Bronchial epithelial cell (primary cell): ENCODE results near the gene APCDD1L. TPM values are rescaled to one million over a fixed set of nuclear protein-coding genes. Genes with fewer than 3 reads are reported as not detected.
A peak's percentile ranks its signal among the peaks of the same experiment; 100 is the strongest.
"Not testable (repeated sequence)": the region's sequence is repeated elsewhere in the genome, so short reads cannot be mapped to it uniquely, and the experiment has no call there.

Experiments used
- DNase-seq: peaks from one replicate; pipeline ENCODE4 v3.0.0-alpha.2; 2010; ENCODE audit warnings: low read depth
- FAIRE-seq: peaks from 2 replicates; lab custom pipeline; 2011; peaks lifted over from hg19 to GRCh38; lab: Jason Lieb, UNC
- H3K27me3 ChIP-seq: 2 replicates; pipeline ENCODE4 v1.5.1; 2011; ENCODE audit warnings: low read length; ENCODE audit not compliant: control insufficient read depth, insufficient read depth
- H3K36me3 ChIP-seq: 2 replicates; pipeline ENCODE4 v1.5.1; 2011; ENCODE audit warnings: low read length; ENCODE audit not compliant: control insufficient read depth, insufficient read depth
- H3K4me3 ChIP-seq: 2 replicates; pipeline ENCODE4 v1.5.1; 2011; ENCODE audit warnings: mild to moderate bottlenecking, low read depth, low read length, control low read depth
- total RNA-seq: library from RNA; depleted of rRNA; stranded (reverse); fragments of >200 nt; gene quantifications from 2 replicates; pipeline ENCODE4 v1.2.1, GENCODE V29; 2014
- TF ChIP-seq, protein P1 (sequence below): IDR thresholded peaks from 2 replicates; pipeline ENCODE4 v1.5.1; 2011; ENCODE audit warnings: mild to moderate bottlenecking, moderate library complexity, low read length, control low read depth, inconsistent platforms; ENCODE audit not compliant: insufficient read depth, severe bottlenecking

APCDD1L gene
- total RNA-seq, 1 donor from 2014 or later, result under 0.01 TPM

DNA sequence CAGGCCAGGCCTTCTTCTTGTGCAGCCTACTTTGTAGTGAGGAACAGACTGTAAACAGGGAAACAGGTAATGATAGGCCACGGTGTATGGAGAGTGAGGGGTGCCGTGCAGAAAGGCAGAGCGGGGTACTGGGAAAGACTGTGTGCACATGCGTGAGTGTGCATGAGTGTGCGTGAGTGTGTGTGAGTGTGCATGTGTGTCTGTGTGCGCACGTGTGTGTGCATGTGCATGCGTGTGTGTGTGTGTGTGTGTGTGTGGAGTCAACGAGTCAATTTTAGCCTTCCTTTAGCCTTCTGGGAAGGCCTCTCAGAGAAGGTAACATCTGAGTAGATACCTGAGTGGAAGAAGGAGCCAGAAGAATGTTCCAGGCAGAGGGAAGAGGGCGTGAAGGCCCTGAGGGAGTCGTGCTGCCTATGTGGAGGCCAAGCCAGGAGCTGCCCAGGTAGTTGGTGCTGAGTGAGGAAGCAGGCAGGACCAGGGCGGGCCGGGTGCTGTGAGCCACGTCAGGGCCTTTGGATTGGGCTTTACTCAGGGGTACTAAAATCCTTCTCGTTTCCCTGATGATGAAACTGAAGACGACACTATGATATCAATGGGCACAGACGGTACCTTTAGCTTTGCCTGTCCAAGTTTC is 6.3 kb downstream of the APCDD1L start:
- H3K36me3 ChIP-seq, result no peaks in the 10 kb centered on the region
- FAIRE-seq (no peak), DNase-seq (no peak)
- no peak overlapping the region for H3K4me3 ChIP-seq
- H3K27me3 ChIP-seq, result peaks cover 5% of the 10 kb centered on the region
- TF ChIP-seq, protein P1, sequence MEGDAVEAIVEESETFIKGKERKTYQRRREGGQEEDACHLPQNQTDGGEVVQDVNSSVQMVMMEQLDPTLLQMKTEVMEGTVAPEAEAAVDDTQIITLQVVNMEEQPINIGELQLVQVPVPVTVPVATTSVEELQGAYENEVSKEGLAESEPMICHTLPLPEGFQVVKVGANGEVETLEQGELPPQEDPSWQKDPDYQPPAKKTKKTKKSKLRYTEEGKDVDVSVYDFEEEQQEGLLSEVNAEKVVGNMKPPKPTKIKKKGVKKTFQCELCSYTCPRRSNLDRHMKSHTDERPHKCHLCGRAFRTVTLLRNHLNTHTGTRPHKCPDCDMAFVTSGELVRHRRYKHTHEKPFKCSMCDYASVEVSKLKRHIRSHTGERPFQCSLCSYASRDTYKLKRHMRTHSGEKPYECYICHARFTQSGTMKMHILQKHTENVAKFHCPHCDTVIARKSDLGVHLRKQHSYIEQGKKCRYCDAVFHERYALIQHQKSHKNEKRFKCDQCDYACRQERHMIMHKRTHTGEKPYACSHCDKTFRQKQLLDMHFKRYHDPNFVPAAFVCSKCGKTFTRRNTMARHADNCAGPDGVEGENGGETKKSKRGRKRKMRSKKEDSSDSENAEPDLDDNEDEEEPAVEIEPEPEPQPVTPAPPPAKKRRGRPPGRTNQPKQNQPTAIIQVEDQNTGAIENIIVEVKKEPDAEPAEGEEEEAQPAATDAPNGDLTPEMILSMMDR, result no peak

DNA sequence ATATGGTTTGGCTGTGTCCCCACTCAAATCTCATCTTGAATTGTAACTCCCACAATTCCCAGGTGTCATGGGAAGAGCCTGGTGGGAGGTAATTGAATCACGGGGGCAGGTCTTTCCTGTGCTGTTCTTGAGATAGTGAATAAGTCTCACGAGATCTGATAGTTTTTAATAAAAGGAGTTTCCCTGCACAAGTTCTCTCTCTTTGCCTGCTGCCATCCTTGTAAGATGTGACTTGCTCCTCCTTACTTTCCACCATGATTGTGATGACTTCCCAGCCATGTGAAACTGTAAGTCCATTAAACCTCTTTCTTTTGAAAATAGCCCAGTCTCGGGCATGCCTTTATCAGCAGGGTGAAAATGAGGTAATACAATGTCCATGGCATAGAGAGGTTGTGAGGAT is 8.2 kb downstream of the APCDD1L start:
- FAIRE-seq, DNase-seq, H3K27me3 ChIP-seq, H3K36me3 ChIP-seq, H3K4me3 ChIP-seq: not testable (repeated sequence)

GRCh38 chr20:58504566-58504965 is 10.6 kb downstream of the APCDD1L start:
- TF ChIP-seq, protein P1, result no peak
- FAIRE-seq (peak; percentile 60), DNase-seq (no peak)
- no peaks in the 10 kb centered on the region for H3K36me3 ChIP-seq
- H3K4me3 ChIP-seq, result no peak overlapping the region
- H3K27me3 ChIP-seq, result no peaks in the 10 kb centered on the region

DNA sequence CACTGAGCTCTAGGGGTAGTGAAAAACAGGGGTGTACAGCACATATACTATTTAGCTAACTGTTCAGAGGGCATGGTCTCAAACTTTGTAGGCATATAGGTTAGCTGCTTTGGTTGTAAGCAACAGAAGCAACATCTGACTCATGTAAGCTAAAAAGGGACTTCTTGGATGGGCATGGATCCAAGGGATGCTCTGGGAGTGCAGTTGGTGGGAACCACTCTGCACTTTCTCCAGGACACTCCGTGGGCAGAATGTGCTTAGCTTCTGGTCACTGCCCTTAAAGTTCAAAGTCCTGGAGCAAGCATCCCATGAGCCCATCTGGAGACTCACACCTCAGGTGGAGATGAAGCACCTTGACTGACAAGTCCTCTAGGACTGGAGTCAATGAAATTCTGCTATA is 11.5 kb downstream of the APCDD1L start:
- TF ChIP-seq, protein P1, result no peak
- Histone ChIP-seq H3K27me3 (no peaks in the 10 kb centered on the region), H3K36me3 (no peaks in the 10 kb centered on the region), H3K4me3 (no peak overlapping the region)
- FAIRE-seq, result no peak
- DNase-seq, result no peak

GRCh38 chr20:58500256-58500655 is 14.9 kb downstream of the APCDD1L start:
- TF ChIP-seq, protein P1, result no peak
- H3K27me3 ChIP-seq, result no peaks in the 10 kb centered on the region
- FAIRE-seq, result no peak
- no peaks in the 10 kb centered on the region for H3K36me3 ChIP-seq
- H3K4me3 ChIP-seq, result no peak overlapping the region
- DNase-seq, result no peak

DNA sequence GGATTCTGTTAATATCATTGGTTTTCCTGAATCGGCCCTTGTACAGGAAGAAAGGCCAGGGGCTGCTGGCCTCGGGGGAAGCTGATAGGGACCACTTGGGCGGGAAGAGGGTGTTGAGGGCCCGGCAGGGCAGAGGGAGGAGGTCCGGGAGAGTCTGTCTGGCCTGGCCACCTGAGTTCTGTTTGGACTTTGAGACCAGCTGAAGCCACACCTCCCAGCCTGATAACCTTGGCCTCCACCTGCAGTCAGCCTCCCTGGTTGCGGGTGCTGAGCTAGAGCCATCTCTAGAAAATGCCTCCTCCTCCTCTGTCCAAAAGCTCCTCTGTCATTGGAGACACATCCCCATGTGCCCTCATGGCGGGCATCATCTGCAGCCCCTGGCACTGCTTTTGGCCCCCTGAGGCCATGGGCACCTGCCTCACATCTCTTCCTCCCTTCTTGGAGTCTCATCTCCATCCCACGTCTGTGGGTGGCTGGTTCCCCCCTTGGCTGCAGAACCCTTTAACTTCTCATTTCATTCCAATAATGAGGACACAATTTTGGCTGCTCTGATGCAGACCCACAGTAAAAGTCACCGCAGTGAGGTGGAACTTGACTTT is 16.6 kb downstream of the APCDD1L start:
- TF ChIP-seq, protein P1, result no peak
- FAIRE-seq (peak; percentile 47), DNase-seq (no peak)
- no peaks in the 10 kb centered on the region for H3K27me3 ChIP-seq
- H3K36me3 ChIP-seq, result no peaks in the 10 kb centered on the region
- no peak overlapping the region for H3K4me3 ChIP-seq
